Measurements from ENCODE around the gene ACAP3. TPM values are rescaled to one million over a fixed set of nuclear protein-coding genes. Genes with fewer than 3 reads are reported as not detected.

ACAP3 gene
- total and polyA plus RNA-seq, 2 of the 4 experiments (the other 2 are of a cell fraction) = 13.3 to 58.2 TPM

- H3K79me1 ChIP-seq (ENCODE audit: low read depth in 1 of 2, low read length in 2 of 2) = peaks cover 14 to 80% of the 10 kb centered on the region in 2 experiments
- peaks cover 4% of the 10 kb centered on the region for H3K9me1 ChIP-seq (ENCODE audit: insufficient read depth, low read length)
- H2BK20ac ChIP-seq (ENCODE audit: low read depth, low read length) = no peak overlapping the region
- ChIA-PET POLR2A (ENCODE audit: unreplicated experiment) (no interaction called here), CTCF (interaction anchor here (0.6 kb wide), 1 partner anchor 40 kb away, joined by 3 read pairs; no protein-coding TSS in a partner anchor)
- H4K5ac ChIP-seq (ENCODE audit: low read depth, low read length) = no peak overlapping the region
- no peak overlapping the region for H4K8ac ChIP-seq (ENCODE audit: low read depth in 2 of 2, low read length in 2 of 2)
- DNase-seq (no peak), ATAC-seq (ENCODE audit: low read depth) (no peak)
- H3K27me3 ChIP-seq (ENCODE audit: control insufficient read depth, insufficient read depth, low read length) = no peaks in the 10 kb centered on the region
- no peak overlapping the region for H3K56ac ChIP-seq (ENCODE audit: extremely low read depth, insufficient read depth, low read length)
- H4K91ac ChIP-seq (ENCODE audit: insufficient read depth, low read depth, low read length) = no peak overlapping the region
- peaks cover 43% of the 10 kb centered on the region for H3K36me3 ChIP-seq (ENCODE audit: control insufficient read depth, insufficient read depth, low read length)
- no peak overlapping the region for H3K18ac ChIP-seq (ENCODE audit: low read depth, low read length)
- H3K23ac ChIP-seq (ENCODE audit: low read depth, low read length) = no peak overlapping the region
- peak overlapping the region; percentile 11 for H2AFZ ChIP-seq (replicated peaks; ENCODE audit: low read length, poor library complexity)
- intact Hi-C loops (cut with micrococcal nuclease) = no loop called here
- H2BK5ac ChIP-seq (ENCODE audit: low read depth, low read length, poor library complexity, severe bottlenecking) = no peak overlapping the region
- H3K4me2 ChIP-seq (ENCODE audit: low read depth, low read length) = no peak overlapping the region
- BruUV-seq (replicated peaks) = no TSS peak
- dilution Hi-C loops (cut with HindIII; ENCODE audit: low sequenced_read_pairs, unreplicated experiment) = no loop called here
- H2BK120ac ChIP-seq (ENCODE audit: low read depth, low read length) = no peak overlapping the region
- H3K9ac ChIP-seq (ENCODE audit: low read depth, low read length) = no peak overlapping the region
- no peak for TF ChIP-seq SMC3 (IDR thresholded peaks at IDR 0.05; ENCODE audit: low read depth, low read length)
- TF ChIP-seq POLR2A (IDR thresholded peaks at IDR 0.05; ENCODE audit: low read depth, low read length) = peak; percentile 40; the same call in 1 of the 2 replicates
- 0 out of 2 replicates have a peak overlapping the region, but pooled peaks have one; percentile 21 for H3K27ac ChIP-seq (ENCODE audit: insufficient read depth, low read length)
- no peak overlapping the region for H2AK5ac ChIP-seq (ENCODE audit: low read depth, low read length)
- in situ Hi-C loops (cut with MboI; ENCODE audit: low sequenced_read_pairs) = no loop called here
- WGBS, 2 experiments (ENCODE audit: extremely low coverage in 2 of 2, insufficient read length in 1 of 2) = 93% methylated on average over 13 of the region's 36 CpGs; no CpG with 5 or more reads in 1 of the 2 experiments
- H3K4ac ChIP-seq (ENCODE audit: low read depth, low read length) = no peak overlapping the region
- H2BK15ac ChIP-seq (ENCODE audit: low read depth, low read length) = no peak overlapping the region
- H3K4me1 ChIP-seq (ENCODE audit: control insufficient read depth, insufficient read depth, low read length) = peaks cover 13% of the 10 kb centered on the region; the same call in 1 of the 2 replicates
- H4K20me1 ChIP-seq (ENCODE audit: insufficient read depth, low read length) = peaks cover 72% of the 10 kb centered on the region
- H3K9me3 ChIP-seq (ENCODE audit: control insufficient read depth, insufficient read depth, low read length) = no peaks in the 10 kb centered on the region
- H3K4me3 ChIP-seq (ENCODE audit: insufficient read depth, low read depth, low read length) = no peak overlapping the region
- H2AK9ac ChIP-seq (replicated peaks; ENCODE audit: low read depth, low read length, poor library complexity) = peak overlapping the region; percentile 71
- no peak overlapping the region for H3K14ac ChIP-seq (replicated peaks; ENCODE audit: low read depth, low read length)
These were observed 11.3 kb upstream of the ACAP3 start for GRCh38 chr1:1318777-1319645.
